ENCODE data around the gene MYOM1. TPM values are rescaled to one million over a fixed set of nuclear protein-coding genes. Genes with fewer than 3 reads are reported as not detected.

The MYOM1 gene
- total RNA-seq, 1 donor from 2014 or later: 0.26 TPM

GRCh38 chr18:3104190-3105054 lies 115.3 kb downstream of the MYOM1 start:
- DNase-seq (ENCODE audit: low read depth) (peak; percentile 96), FAIRE-seq (no peak)
- Histone ChIP-seq H3K4me3 (ENCODE audit: low read depth, low read length) (no peak overlapping the region), H3K36me3 (ENCODE audit: control insufficient read depth, insufficient read depth, low read length) (no peaks in the 10 kb centered on the region), H3K27me3 (ENCODE audit: control insufficient read depth, insufficient read depth, low read length) (no peaks in the 10 kb centered on the region)
- TF ChIP-seq CTCF (IDR thresholded peaks at IDR 0.05; ENCODE audit: insufficient read depth, low read length, severe bottlenecking): no peak

GRCh38 chr18:3103576-3103975 lies 116.2 kb downstream of the MYOM1 start:
- Histone ChIP-seq H3K36me3 (ENCODE audit: control insufficient read depth, insufficient read depth, low read length) (no peaks in the 10 kb centered on the region), H3K4me3 (ENCODE audit: low read depth, low read length) (no peak overlapping the region), H3K27me3 (ENCODE audit: control insufficient read depth, insufficient read depth, low read length) (no peaks in the 10 kb centered on the region)
- FAIRE-seq (no peak), DNase-seq (ENCODE audit: low read depth) (no peak)
- no peak for TF ChIP-seq CTCF (IDR thresholded peaks at IDR 0.05; ENCODE audit: insufficient read depth, low read length, severe bottlenecking)

- Histone ChIP-seq H3K27me3 (ENCODE audit: control insufficient read depth, insufficient read depth, low read length) (no peaks in the 10 kb centered on the region), H3K36me3 (ENCODE audit: control insufficient read depth, insufficient read depth, low read length) (no peaks in the 10 kb centered on the region), H3K4me3 (ENCODE audit: low read depth, low read length) (no peak overlapping the region)
- FAIRE-seq: no peak
- DNase-seq (ENCODE audit: low read depth): no peak
- no peak for TF ChIP-seq CTCF (IDR thresholded peaks at IDR 0.05; ENCODE audit: insufficient read depth, low read length, severe bottlenecking)
These were observed 116.8 kb downstream of the MYOM1 start for GRCh38 chr18:3102983-3103382.

DNA sequence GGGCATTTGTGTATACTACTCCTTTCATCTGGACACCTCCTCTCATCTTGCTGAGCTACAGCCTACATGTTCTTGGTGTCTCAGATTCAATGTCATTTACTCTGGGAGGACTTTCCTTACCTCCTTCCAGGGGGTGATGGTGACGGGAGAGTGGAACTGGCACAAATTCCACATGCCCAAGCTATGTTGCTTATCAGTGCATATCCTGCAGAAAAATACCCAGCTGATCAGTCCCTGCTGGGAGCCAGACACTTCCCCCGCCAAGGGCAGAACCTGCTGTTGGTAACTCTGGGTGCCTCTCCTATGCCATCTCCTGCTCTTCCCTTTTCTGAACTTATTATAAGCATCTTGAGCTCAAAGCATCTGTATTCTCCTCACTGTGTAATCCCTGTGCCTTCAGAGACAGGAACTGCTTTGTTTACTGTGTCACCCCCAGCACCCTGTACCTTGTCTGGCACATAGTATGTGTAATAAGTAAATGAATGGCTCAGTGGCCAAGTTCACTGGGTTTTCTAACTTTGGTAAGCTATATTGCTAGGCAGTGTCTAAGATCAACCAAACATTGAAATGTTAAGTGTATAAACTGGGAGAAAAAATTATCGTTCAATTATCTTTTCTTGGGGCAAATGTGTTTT lies 119.2 kb downstream of the MYOM1 start:
- no peak for DNase-seq (ENCODE audit: low read depth)
- FAIRE-seq: no peak

GRCh38 chr18:3099327-3099726 lies 120.4 kb downstream of the MYOM1 start:
- Histone ChIP-seq H3K4me3 (ENCODE audit: low read depth, low read length) (no peak overlapping the region), H3K36me3 (ENCODE audit: control insufficient read depth, insufficient read depth, low read length) (no peaks in the 10 kb centered on the region), H3K27me3 (ENCODE audit: control insufficient read depth, insufficient read depth, low read length) (no peaks in the 10 kb centered on the region)
- DNase-seq (ENCODE audit: low read depth): no peak
- no peak for TF ChIP-seq CTCF (IDR thresholded peaks at IDR 0.05; ENCODE audit: insufficient read depth, low read length, severe bottlenecking)
- no peak for FAIRE-seq

More for the DNA sequence above, 119.2 kb downstream of the MYOM1 start:
- Histone ChIP-seq H3K4me3 (ENCODE audit: low read depth, low read length) (no peak overlapping the region), H3K27me3 (ENCODE audit: control insufficient read depth, insufficient read depth, low read length) (no peaks in the 10 kb centered on the region), H3K36me3 (ENCODE audit: control insufficient read depth, insufficient read depth, low read length) (no peaks in the 10 kb centered on the region)
- no peak for TF ChIP-seq CTCF (IDR thresholded peaks at IDR 0.05; ENCODE audit: insufficient read depth, low read length, severe bottlenecking)

Data from bronchial epithelial cell (primary cell).